Hepatocyte (in vitro differentiated cells): ENCODE measurements around the gene CAB39L. TPM values are rescaled to one million over a fixed set of nuclear protein-coding genes. Genes with fewer than 3 reads are reported as not detected.

ENCODE experiments used
- DNase-seq: peaks from one replicate; pipeline ENCODE4 v3.0.0-alpha.2; 2016; ENCODE audit warnings: low spot score
- H2AFZ ChIP-seq: fragments of 200-600 bp; sonication (generic); 2 replicates; pipeline ENCODE4 v1.6.0; 2016; ENCODE audit warnings: antibody characterized with exemption, mild to moderate bottlenecking
- H3K27ac ChIP-seq: fragments of 200-600 bp; sonication (generic); 2 replicates; pipeline ENCODE4 v1.5.1; 2016; ENCODE audit warnings: mild to moderate bottlenecking
- H3K27me3 ChIP-seq: fragments of 200-600 bp; sonication (generic); 2 replicates; pipeline ENCODE4 v1.6.1; 2016
- H3K36me3 ChIP-seq: fragments of 200-600 bp; sonication (generic); replicated peaks from 2 replicates; pipeline ENCODE4 v1.5.1; 2016; ENCODE audit warnings: low read depth; ENCODE audit not compliant: insufficient read depth
- H3K4me1 ChIP-seq: fragments of 200-600 bp; sonication (generic); 2 replicates; pipeline ENCODE4 v1.5.1; 2016; ENCODE audit warnings: mild to moderate bottlenecking, moderate library complexity; ENCODE audit not compliant: insufficient read depth
- H3K4me2 ChIP-seq: fragments of 200-600 bp; sonication (generic); 2 replicates; pipeline ENCODE4 v1.6.0; 2016
- H3K4me3 ChIP-seq: fragments of 200-600 bp; sonication (generic); 2 replicates; pipeline ENCODE4 v1.5.1; 2016; ENCODE audit warnings: mild to moderate bottlenecking
- H3K79me2 ChIP-seq: fragments of 200-600 bp; sonication (generic); 2 replicates; pipeline ENCODE4 v1.6.0; 2017; ENCODE audit warnings: mild to moderate bottlenecking
- H3K9me2 ChIP-seq: fragments of 200-600 bp; sonication (generic); replicated peaks from 2 replicates; pipeline ENCODE4 v1.6.0; 2017; ENCODE audit warnings: mild to moderate bottlenecking; ENCODE audit not compliant: insufficient read depth
- H3K9me3 ChIP-seq: fragments of 200-600 bp; sonication (generic); 2 replicates; pipeline ENCODE4 v1.5.1; 2016; ENCODE audit warnings: low read depth, mild to moderate bottlenecking
- H4K20me1 ChIP-seq: fragments of 200-600 bp; sonication (generic); 2 replicates; pipeline ENCODE4 v1.6.0; 2016; ENCODE audit warnings: mild to moderate bottlenecking; ENCODE audit not compliant: insufficient read depth, poor library complexity, severe bottlenecking
- EZH2 ChIP-seq: fragments of 200-600 bp; sonication (generic); IDR thresholded peaks from 2 replicates; pipeline ENCODE4 v1.6.1; 2016; ENCODE audit warnings: antibody characterized with exemption, mild to moderate bottlenecking, borderline replicate concordance
- EZH2phosphoT487 ChIP-seq: fragments of 200-600 bp; sonication (generic); IDR thresholded peaks from one replicate; pipeline ENCODE4 v1.6.1; 2018; ENCODE audit warnings: antibody characterized with exemption, mild to moderate bottlenecking, low read depth, moderate library complexity; ENCODE audit not compliant: unreplicated experiment, severe bottlenecking
- WGBS: methylation state at CpG from one replicate; pipeline ENCODE4 v1.1.6; 2016; ENCODE audit warnings: low lambda C conversion rate; ENCODE audit errors: missing lambda C conversion rate; 5-methylcytosine and 5-hydroxymethylcytosine counted together
- polyA plus RNA-seq: library from polyadenylated mRNA; unstranded; fragments of >200 nt; fragmentation: Nextera tagmentation; extraction: Ambion mirVana; gene quantifications from 2 replicates; pipeline ENCODE4 v1.2.1, GENCODE V29; 2016
- total RNA-seq: library from RNA; depleted of rRNA; stranded (reverse); fragments of >200 nt; gene quantifications from 2 replicates; pipeline ENCODE4 v1.2.3, GENCODE V29; 2014
- TF ChIP-seq, protein P1 (sequence below): fragments of 200-600 bp; sonication (generic); IDR thresholded peaks from 2 replicates; pipeline ENCODE4 v1.5.1; 2016; ENCODE audit warnings: antibody characterized with exemption, mild to moderate bottlenecking; ENCODE audit not compliant: poor library complexity

CAB39L gene
- total RNA-seq (20.1 and 20.4 TPM in 2 replicates), polyA plus RNA-seq (12.7 and 13.7 TPM in 2 replicates)

DNA sequence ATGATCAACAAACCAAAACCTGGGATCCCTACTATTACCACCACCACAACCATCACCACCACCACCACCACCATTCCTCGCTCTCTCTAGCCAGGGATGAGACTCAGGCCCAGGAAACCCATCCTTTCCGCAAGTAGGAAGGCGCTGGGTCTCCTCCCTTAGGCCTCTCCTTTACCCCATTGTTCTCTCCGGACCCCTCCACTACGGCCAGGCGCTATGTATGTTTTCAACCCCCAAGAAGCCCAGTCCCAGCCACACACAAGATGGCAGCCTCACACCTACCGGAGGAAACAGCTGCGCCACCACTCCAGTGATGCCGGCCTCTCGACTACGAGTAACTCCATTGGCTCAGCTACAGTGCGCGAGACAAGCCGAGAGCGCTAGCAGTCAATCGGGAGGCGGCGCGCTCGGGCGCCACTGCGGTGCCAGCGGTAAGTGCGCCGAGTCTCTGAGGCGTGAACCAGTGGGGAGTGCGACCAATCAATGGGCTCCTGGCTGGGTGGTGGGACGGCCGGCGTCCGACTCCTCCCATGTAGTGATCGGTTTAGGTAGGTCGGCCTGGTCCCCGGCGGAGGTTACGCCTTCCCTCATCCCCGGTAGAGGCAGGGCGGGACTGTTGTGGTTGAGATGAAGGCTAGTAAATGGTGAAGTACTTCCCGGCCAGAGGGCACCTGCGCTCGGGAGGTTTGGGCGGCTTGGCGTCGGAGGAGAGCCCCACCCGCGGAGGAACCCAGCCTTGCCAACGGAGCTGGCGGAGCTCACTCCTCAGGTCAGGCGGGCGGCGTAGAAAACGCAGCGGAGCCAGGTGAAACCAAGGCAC, at the start of gene CAB39L, which contains the start of gene SETDB2:
Gene CAB39L (minus strand): TSS at position 361 of the 820 bp plus-strand sequence. CDS start 61,154 bp downstream, outside the sequence.
Gene SETDB2 (plus strand): TSS at position 571 of the 820 bp plus-strand sequence. CDS start 7,620 bp downstream, outside the sequence.
- Histone ChIP-seq H3K27me3 (no peaks in the 10 kb centered on the region), H3K36me3 (no peaks in the 10 kb centered on the region), H3K9me2 (no peaks in the 10 kb centered on the region), H3K4me1 (peaks cover 12% of the 10 kb centered on the region), H2AFZ (peak within 1 kb of the TSS; percentile 69), H3K4me3 (peak within 1 kb of the TSS; percentile 75), H3K4me2 (peak within 1 kb of the TSS; percentile 79), H3K27ac (peak within 1 kb of the TSS; percentile 93), H4K20me1 (no peaks in the 10 kb centered on the region), H3K9me3 (no peaks in the 10 kb centered on the region), H3K79me2 (peaks cover 43% of the 10 kb centered on the region)
- peak; percentile 99 for DNase-seq
- no peak for TF ChIP-seq EZH2phosphoT487
- TF ChIP-seq EZH2: no peak
- TF ChIP-seq, protein P1, sequence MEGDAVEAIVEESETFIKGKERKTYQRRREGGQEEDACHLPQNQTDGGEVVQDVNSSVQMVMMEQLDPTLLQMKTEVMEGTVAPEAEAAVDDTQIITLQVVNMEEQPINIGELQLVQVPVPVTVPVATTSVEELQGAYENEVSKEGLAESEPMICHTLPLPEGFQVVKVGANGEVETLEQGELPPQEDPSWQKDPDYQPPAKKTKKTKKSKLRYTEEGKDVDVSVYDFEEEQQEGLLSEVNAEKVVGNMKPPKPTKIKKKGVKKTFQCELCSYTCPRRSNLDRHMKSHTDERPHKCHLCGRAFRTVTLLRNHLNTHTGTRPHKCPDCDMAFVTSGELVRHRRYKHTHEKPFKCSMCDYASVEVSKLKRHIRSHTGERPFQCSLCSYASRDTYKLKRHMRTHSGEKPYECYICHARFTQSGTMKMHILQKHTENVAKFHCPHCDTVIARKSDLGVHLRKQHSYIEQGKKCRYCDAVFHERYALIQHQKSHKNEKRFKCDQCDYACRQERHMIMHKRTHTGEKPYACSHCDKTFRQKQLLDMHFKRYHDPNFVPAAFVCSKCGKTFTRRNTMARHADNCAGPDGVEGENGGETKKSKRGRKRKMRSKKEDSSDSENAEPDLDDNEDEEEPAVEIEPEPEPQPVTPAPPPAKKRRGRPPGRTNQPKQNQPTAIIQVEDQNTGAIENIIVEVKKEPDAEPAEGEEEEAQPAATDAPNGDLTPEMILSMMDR: peak; percentile 40
- WGBS: under 1% methylated on average over 53 of the region's 53 CpGs

DNA sequence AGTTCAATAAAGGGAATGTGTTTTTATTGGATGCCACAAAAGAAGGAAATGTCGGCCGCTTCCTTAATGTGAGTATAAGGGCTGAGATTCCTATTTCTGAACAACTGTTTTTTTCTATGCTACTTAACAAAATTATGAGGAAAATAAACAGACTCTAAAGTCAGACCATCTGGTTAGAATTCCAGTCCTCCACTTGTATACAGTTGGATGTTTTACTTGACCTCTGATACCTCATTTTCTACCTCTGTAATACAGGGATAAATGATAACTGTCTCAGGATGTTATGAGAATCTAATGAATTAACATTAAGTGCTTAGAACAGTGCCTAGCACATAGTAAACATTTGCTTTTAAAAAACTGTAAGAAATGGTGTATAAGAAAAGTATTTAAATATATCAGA, 44.7 kb upstream of the CAB39L start:
- 82% methylated on average over 2 of the region's 2 CpGs for whole genome bisulfite sequencing
- no peaks in the 10 kb centered on the region for H3K9me2 ChIP-seq

DNA sequence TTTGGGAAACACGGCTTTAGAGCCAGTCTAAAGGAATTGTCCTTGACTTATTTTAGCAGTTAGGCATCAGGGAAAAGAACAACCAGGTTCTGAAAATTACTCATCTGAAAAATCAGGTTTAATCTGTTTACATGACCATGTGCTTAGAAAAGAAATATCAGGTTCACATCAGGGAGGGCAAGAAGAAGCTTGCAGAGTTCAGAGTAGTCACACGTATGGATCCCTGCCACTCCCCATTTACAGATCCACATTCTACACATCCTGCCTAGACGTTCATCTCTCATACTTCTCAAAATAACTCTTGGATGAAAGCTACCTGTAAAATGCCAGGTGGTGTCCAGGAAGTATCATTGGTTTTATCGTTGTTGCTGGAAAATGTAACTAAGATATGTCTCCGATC, 37.9 kb upstream of the CAB39L start:
- Histone ChIP-seq H2AFZ (no peak overlapping the region), H3K9me3 (no peaks in the 10 kb centered on the region), H3K4me1 (no peaks in the 10 kb centered on the region), H3K9me2 (no peaks in the 10 kb centered on the region), H3K27ac (no peak overlapping the region), H3K27me3 (no peaks in the 10 kb centered on the region), H3K4me2 (no peak overlapping the region), H4K20me1 (no peaks in the 10 kb centered on the region), H3K4me3 (no peak overlapping the region), H3K36me3 (no peaks in the 10 kb centered on the region), H3K79me2 (no peaks in the 10 kb centered on the region)
- WGBS: 92% methylated on average over 5 of the region's 5 CpGs
- TF ChIP-seq, protein P1: no peak
- TF ChIP-seq EZH2phosphoT487: no peak
- no peak for TF ChIP-seq EZH2
- DNase-seq: no peak

More for the DNA sequence above, 44.7 kb upstream of the CAB39L start:
- Histone ChIP-seq H3K27ac (no peak overlapping the region), H3K4me1 (no peaks in the 10 kb centered on the region), H3K4me2 (no peak overlapping the region), H2AFZ (no peak overlapping the region), H3K9me3 (no peaks in the 10 kb centered on the region), H3K79me2 (no peaks in the 10 kb centered on the region), H3K27me3 (no peaks in the 10 kb centered on the region), H3K36me3 (no peaks in the 10 kb centered on the region), H3K4me3 (no peak overlapping the region), H4K20me1 (no peaks in the 10 kb centered on the region)
- no peak for TF ChIP-seq EZH2
- TF ChIP-seq, protein P1: no peak
- TF ChIP-seq EZH2phosphoT487: no peak
- no peak for DNase-seq
